HG03060 (cell line): Measurements from ENCODE around the gene MAGI1.

Experiments used
- ATAC-seq: cut with Tn5 transposase; IDR thresholded peaks from one replicate; pipeline ENCODE4 v1.9.1; 2021; ENCODE audit warnings: low read depth, moderate number of reproducible peaks; ENCODE audit not compliant: unreplicated experiment

MAGI1 gene

DNA sequence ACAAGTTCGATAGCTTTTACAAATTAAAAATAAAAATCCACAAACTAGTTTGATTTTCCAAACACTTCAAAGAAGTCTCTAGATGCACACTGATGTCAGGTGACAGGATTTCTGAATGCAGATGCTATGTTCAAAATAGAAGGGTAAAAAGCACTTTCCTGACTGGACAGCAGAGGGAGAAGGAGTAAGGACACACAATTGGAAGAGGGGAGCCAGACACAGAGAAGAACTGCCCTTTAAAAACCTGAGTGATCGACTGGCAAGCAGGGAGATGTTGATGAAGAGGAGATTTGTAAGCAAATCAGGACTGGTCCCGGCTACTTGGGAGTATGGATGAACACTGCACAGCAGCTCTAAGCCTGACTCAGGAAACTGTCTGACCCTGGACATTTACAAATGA is 612.8 kb downstream of the MAGI1 start:
- no peak for ATAC-seq

DNA sequence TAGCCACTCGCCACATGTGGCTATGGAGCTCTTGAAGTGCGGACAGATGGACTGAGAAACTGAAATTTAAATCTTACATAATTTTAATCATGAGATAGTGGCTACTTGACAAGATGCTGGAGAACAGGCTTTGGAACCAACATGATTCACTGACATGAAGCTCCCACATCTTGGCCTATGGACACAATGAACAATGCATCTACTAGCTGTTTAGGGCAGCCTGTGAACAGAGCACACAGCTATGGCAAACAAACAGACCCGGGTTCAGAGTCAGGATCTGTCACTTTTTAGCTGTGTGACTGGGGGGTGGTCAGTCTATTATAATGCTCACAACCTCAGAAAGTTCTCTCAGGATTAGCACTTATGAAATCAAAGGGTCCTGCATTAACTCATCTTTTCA is 616.6 kb downstream of the MAGI1 start:
- ATAC-seq: no peak

DNA sequence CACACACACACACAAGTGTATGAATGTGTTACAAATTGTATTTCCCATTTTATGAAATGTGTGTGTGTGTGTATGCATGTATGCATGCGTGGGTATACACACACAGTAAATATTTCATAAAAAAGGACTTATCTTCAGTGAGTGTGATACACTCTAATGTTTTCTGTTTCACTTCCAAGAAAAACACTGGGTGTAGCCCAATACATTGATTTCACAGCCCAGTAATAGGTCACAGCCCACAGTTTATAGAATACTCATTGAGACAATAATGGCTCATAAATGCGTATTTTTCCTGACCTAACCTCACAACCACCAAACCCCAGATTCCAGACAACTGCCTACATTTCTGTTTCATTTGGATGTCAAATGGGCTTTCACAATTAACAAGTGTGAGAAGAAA is 619.5 kb downstream of the MAGI1 start:
- ATAC-seq: no peak

DNA sequence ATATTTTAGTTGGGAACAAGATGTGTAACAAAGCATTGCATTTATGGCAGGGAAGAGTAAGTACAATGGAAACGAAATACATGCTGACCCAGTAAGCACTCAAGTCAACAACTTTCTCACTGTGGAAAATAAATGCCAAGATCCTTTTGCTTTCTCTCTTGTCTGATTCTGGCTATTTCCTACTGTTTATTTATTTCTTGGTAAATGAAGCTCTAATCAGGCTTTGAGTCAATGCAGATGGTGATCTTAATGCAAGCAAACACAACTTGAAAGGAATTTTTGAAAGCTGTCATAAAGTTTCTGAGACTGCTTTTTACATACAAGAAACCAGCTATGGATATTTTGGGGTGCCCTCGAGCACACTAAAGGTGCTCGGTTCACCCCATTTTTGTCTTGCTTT is 624.8 kb downstream of the MAGI1 start:
- ATAC-seq: no peak

DNA sequence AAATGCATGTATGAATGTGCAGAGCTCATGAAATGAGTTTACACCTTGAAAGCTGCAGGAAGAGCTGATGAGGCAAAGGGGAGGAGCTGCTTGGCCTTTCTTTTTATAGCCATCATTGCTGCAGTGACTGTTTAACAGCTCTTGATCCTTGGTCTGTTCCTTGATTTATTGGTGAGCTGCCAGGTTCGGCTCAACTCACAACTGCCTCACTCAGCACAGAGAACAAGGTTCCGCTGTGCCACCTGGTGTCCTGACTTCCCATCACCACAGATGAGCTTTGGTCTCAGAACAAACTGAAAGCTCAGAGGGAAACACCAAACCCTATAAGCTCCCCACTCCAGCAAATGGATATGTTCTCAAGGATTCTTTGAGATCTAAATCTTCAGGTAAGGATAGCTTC is 626.1 kb downstream of the MAGI1 start:
- no peak for ATAC-seq

DNA sequence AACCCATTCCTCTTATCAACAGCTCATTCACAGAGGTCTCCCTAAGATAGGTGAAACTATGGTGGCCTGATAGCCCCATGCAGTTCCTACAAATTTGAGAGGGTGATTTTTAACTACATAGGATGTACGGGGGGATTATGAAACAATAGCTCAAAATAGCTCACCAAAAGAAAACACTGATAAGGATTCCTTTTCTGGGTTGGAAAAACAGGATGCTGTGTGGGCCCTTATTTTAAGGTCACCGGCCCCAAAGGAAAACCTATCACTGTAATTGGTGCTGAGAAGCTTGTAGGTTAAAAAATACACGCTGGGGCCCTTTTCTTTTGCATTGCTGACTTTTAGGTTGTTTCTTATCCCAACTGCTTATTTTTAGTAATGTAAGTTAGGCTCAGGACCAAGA is 627.4 kb downstream of the MAGI1 start:
- no peak for ATAC-seq

DNA sequence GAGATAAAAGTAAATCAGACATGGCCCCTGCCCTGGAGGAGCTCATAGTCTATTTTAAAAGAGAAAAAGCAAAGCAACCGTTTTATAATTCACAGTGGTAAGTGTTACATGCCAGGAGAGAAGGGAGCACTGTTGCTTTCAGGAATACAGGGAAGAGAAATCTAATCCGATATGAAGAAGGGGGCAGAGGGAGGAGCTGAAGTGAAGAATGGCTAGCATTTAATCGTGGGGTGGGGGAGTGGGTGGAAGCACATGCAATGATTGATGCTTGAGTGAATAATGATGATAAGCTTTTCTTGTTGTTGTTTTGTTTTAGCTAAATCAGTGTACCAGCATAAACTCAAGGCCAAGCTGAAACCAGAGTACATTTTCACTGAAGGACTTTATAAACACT is 629.5 kb downstream of the MAGI1 start:
- ATAC-seq: no peak

DNA sequence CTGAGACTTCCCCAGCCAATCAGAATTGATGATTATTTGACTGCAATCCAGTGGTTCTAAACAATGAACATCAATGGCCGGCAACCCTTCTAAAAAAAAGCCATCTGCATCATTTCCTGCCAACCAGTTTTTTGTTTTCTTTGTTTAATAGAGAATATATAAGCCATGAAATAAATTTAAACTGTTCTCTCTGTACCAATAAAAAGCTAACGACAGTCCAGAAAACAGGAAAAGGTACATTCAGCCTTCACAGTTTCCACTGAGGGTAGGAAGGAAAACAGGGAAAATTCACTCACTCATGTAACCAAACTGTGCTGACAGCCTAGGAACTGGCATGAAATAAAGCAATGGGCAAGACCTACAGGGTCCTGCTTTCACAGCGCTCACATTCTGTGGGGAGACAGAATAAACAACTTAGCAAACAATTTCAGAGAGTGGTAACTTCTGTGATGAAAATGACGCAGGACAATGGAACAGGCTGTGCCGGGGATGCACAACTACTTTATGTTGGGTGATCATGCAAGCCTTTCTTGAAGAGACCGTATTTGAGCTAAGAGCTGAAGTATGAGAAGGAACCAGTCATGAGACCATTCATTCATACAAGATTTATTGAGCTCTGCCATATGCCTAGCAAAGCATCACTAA is 630.1 kb downstream of the MAGI1 start:
- ATAC-seq: no peak

DNA sequence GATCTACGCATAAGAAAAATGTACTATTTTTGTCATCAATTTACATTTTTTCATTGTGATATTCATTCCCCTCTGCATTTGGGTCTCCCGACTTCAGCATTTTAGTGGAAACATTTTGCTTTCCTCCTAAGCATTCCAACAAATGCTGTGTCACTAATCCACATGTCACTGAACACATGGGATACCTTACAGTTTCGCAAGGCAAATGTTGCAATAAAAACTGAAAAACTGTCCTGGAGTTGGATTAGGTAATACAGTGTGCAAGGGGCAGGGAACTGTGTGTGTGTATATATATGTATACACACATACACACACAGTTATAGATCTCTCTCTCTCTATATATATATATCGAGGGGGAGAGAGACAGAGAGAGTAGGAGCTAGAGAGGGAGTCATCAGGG is 632.2 kb downstream of the MAGI1 start:
- no peak for ATAC-seq

DNA sequence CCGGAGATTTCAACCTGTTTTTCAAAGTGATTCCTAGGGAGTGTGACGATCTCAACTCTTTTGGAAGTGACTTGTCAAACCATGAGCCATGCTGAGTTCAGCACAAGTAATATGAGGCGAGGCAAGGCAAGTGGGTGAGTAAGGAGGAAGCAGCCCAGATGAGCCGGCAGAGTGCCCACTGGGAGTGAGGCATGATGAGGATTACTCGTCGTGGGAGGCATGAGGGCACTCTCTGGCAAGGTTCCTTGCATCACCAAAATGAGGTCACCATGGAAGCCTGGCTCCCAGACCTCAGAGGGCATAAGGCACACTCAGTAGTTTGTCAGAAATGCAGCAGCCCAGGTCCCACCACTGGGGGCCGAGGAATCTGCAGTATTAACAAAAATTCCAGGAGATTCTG is 636.1 kb downstream of the MAGI1 start:
- ATAC-seq: no peak

DNA sequence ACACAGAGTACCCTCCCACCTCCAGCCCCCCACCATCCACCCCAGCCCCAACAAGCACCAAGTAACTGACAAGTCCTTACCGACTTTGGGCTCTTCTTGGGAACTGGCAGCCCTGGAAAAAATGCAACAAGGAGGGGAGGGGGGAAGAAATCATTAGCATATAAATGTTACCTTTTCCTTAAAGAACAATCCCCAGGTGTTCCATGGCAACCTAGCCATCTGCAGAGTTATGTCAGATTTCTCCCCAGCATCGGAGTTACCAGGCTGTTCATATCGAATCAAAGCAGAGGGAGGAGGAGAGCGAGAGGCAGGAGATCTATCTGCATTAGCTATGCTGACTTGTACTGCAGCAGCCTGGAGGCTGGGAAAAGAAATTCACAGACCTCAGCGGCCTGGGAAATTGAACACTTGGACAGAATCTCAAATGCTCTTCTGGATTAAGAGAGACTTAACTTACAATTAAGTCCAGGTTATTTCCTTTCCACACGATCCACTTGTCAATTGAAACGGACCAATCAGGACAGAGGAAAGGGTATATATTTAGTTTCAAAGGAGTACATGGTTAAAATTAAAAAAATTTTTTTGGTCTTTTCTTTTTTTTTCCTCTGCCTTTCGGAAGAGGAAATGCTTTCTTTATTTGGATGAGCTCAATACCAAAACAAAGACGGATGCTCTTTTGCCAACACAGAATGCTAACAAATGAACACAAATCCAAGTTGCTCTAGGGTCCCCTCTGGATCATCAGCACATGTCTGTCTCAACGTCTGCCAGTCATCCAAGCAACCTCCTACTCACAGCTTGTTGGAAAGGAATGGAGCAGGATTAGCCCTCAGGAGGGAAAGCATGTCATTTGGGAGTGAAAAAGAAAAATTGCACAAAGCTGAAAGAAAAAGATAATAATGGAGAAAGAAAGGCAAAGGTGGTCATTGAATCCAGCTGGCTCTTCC is 637.1 kb downstream of the MAGI1 start:
- ATAC-seq: no peak

DNA sequence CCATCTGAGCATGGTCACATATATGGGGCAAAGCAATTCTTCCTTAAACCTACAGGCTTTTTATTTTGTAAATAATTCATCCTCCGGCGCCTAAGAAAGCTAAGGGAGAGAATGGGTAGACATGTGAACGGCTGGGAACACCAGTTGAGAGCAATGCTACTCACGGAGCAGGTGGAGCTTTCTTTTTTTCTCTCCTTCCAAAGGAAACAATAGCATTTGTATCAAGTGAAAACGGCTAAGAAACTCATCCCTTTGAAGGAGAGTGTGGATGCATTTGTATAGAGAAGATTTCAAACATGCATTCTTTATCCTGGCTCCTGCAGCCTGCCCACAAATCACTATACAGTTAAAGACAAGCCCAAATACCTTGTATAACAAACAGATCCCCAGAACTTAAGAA is 637.8 kb downstream of the MAGI1 start:
- ATAC-seq: no peak

DNA sequence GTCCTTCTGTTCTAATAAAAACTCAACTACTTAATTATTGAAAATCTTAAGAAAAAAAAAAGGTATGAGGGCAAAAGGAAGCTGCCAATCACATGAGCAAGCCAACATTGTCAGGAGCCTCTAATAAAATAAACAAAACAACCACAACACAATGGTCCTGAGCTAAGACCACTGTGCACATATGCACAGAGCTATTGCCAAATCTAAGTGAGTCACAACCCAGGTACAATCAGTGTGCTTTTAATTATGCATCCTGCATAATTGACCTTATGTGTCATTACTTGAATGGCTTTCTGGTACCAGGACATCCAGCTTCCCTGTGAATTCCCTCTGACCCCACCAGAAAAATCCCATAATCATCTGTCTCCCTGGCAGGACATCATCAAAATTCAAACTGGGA is 639.8 kb downstream of the MAGI1 start:
- no peak for ATAC-seq

DNA sequence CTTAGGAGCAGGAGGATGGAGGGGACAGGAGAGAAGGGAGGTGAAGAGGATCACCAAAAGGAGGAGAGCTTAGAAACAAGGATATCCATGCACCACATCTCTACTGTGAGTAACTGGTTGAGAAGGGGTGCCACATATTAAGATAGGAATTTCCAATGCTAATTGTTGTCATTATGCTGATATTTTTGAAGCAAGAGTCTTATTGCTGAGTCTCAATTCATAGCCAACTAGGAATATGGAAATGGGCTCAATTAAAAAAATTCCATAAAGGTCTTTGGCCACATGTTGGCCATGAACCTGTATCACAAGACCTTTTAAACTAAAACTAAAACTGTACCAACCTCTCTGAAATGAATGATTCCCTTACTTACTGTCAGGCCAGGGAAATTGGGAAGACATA is 642.6 kb downstream of the MAGI1 start:
- ATAC-seq: no peak

DNA sequence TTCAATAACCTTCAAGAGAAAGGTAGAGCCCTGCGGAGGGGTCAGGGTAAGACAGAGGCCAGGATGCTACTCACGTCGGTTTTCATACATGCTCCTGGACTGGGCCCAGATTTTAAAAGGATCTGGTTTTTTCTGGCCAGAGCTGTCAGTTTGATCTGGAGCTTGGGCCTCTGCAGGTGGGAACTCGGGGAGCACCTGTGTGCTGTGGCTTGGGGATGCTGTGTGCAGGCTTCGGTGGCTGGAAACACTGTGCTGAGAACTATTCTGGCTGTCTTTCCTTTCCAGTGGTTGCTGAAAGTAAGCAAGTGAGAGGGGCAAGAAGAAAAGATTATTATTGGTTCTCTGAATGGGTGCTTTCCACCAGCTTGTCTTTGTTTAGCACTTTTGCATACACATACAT is 647.6 kb downstream of the MAGI1 start:
- ATAC-seq: no peak

DNA sequence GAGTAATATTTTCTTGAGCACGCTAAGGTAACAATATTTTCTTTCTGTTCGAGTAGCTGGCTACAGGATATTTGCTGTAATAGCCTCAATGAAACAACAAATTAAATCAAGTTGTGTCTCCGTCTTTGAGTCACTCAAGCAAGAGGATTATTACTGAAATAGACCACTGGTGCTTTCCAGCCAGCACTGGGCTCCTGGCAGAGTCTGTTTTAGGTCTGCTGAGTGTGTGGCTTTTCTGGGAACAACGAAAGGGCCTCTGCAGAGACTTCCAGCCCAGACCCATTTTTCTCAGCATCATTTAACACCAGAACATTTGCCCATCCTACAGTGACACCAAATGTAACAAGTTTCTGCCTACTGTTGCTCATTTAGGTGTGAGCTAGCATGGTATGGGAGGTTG is 652.9 kb downstream of the MAGI1 start:
- no peak for ATAC-seq

DNA sequence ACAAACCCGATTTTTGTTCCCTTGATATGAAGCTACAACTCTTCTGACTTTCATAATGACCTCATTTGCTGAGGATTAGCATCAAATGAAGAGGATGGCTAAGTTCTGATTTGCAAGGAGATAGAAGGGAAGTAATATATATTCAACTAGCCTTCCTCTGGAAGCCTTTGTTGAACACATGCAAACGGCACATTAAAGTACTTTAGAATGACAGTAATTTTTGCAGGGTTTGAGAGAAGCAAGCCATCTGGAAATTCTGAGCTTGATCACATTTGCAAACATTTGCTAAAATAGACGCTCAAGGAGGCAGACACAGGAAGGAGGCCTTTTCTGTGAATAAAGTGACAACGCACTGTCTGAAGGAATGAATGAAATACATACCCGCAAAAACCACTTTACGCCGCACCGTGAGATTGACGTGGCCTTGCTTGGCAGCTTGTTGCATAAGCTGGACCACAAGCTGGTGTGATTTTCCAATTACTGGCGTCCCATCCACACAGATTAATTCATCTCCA is 657.2 kb downstream of the MAGI1 start:
- no peak for ATAC-seq

DNA sequence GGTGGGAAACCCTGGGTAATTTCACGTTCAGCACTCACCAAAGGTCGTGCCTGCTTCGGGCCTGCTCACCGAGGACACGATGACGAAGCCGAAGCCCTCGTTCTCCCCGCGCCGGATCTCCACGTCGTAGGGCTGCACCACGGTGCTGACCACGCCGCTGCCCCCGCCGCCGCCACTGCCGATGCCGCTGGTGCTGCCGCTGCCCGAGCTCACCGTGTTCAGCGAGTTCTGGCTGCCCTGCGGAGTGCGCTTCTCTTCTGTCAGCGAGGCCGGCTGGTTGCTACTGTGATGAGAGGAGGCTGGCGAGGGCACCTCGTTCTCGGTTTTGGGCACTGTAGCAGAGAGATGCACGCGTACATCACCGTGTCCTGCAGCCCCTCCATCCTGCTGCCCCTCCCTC is 659.5 kb downstream of the MAGI1 start:
- ATAC-seq: no peak

DNA sequence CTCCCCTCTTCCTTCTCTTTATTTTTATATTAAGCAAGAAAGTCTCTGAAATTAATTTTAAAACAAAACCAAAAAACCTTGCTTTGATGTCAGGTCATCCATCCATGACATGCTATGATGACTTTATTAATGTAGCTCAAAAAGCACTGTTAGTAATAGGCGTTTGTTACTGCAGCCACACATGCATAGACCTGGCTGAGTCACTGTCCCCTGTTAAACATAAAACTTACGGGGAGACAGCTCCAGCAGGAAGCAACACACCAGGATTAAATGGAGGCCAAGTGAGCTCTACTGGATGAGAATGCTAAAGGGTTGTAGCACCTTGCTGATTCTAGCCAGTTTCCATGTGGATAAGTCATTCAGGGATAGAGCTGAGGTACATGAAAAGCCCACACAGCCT is 661.1 kb downstream of the MAGI1 start:
- ATAC-seq: no peak

DNA sequence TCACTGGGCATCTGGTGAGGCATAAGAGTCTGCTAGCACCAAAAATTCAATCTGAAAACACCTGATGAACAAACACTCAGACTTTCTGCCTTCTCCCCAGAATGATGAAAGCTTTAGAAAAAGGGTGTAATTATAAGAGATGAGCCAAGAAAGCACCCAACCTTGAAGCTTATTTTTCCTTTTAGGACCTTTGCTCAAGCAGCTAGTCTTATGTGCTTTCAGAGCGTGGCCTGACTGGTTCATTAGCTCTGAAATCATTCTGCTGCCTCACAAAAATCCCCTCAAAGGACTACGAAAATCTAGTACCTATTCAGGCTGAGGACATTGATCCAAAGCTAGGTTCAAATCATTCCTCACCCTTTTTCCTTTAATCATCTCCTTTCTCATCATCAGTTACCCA is 662.3 kb downstream of the MAGI1 start:
- ATAC-seq: no peak

DNA sequence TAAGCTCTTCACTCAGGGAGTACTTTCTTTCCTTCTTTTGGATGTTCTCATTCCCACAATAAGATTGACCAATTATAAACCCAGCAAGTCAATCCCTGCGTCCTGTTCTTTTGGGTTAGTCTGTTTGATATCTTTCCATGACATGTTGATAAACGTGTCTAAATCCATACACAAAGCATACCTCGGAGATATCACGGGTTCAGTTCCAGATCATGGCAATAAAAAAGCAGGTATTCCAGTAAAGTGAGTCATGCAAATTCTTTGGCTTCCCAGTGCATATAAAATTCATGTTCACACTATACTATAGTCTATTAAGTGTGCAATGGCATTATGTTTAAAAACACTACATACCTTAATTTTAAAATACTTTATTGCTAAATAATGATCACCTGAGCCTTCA is 667.7 kb downstream of the MAGI1 start:
- no peak for ATAC-seq

DNA sequence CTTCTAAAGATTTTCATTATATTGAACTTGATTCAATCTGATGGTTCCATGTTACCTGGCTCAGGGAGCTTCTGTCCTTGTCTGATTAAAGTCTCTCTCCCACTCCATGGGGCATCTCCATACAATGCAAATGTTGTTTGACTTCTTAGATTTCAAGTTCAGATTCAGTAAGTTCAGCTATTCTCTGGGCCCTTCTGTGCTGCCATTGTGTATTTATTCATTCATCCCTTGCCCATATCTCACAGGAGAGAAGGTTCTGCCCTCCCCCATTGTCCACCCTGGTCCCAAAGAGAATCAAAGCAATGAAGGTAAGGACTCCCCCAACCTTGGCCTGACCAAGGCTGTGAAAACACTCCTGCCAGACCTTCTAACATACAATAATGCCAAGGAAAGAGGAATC is 669.9 kb downstream of the MAGI1 start:
- no peak for ATAC-seq
